ENCODE measurements around the gene TBX4.
"Not testable (repeated sequence)": the region's sequence is repeated elsewhere in the genome, so short reads cannot be mapped to it uniquely, and the experiment has no call there.

Gene TBX4

DNA sequence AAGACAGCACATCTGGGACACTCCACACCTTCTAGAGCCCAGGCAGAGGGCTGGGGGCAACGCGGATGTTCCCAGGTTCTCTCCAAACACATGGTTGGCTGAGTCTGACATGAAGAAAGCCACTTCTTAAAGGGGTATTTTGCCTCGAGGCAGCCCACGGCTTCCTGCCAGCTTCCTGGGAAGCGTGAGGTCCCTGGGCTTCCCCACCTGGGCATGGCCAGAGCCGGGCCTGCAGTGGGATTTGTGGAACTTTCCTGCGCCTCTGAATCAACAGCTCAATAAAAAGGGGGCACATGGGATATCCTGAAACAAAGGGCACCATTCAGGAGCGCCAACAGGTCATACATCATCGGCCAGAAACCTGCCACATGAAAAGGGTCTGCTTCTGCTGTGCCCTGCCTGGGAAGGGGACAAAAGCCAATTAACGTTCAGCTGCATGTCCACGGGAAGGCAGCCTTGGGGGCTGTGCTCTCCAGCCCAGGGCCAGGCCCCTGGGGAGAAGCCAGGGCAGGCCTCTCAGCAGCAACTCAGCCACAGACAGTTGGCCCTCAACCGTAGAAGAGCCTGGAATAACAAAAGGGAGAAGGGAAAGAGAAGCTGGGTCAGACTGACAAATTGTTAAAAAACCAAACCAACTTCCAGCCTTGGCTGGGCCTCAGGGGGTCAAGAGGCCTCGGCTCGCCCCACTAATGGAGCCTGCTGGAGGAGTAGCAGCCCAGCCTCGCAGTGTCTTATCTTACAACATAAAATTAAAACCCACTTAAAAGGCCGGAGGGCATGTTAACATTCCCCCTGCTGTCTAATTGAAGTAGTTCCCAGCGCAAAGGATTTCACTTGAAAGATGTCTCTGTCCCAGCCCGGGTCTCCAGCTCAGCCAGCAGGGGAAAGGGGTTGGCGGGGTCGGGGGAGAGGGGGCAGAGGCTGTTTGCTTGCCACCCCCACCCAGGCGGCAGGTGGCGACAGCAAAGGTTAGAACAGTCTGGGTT is 34.2 kb downstream of the TBX4 start:
- no peak for DNase-seq

DNA sequence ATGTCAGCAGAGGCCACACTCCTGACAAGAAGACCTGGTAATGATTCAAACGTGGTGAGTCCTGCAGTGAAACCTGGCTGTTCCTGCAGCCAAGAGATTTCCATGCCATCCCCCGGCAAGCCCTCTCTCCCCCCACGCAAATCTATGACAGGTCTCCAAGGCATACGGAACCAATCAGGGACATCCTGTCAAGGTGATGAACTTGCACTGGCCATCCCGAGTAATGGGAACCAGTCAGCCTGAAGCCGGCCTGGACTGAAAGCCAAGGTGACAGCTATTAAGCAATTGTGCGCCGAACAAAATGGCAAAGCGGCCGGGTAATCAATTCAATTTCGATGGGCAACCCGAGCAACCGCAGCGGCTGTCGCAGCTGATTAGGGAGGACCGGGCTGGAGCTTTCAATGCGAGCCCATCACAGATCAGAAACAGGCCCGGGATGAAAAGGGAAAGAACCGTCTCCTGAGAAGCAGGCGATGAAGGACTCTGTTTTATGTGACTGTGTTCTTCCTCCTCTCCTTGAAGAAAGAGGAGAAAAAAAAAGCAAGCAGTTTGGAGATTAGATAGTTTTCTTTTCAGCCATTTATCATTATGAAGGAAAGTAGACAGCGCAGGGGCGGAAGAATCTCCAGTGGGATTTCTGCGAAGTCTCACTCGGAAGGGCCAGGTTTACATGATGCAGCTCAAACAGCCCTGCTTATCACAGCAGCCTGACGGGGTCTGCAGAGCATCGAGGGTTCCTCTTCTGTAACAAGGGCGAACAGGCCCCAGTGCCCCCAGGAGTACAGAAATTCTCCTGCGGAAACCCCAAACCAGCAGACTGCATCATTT is 35.2 kb downstream of the TBX4 start:
- DNase-seq: no peak

DNA sequence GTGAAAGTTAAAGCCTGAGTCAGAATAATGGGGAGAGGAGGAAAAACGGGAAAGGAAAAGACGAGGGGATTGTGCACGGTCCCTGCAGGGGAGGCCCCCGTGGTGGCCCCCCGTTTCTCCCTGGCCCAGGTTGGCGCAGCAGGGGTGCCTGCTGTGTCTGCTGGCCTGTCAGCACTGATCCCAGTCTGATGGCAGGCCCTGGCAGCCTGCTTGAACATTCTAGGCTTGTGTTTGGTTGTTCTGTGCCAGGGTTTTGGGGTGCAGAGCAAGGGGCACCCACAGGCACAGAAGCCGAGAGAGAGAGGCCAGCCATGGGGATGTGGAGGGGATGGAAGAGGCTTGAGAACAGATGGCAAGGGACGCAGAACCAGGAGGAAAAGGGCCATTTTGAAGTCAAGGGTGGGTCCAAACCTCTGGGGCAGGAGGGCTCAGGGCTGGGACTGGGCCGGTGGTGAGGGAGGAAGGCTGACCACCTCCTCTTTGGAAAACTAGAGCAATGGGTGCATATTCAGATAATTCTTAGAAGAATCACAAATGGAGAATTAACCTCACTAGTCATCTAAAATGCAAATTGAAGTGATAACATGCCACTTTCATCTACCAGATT is 35.9 kb downstream of the TBX4 start:
- no peak for DNase-seq

DNA sequence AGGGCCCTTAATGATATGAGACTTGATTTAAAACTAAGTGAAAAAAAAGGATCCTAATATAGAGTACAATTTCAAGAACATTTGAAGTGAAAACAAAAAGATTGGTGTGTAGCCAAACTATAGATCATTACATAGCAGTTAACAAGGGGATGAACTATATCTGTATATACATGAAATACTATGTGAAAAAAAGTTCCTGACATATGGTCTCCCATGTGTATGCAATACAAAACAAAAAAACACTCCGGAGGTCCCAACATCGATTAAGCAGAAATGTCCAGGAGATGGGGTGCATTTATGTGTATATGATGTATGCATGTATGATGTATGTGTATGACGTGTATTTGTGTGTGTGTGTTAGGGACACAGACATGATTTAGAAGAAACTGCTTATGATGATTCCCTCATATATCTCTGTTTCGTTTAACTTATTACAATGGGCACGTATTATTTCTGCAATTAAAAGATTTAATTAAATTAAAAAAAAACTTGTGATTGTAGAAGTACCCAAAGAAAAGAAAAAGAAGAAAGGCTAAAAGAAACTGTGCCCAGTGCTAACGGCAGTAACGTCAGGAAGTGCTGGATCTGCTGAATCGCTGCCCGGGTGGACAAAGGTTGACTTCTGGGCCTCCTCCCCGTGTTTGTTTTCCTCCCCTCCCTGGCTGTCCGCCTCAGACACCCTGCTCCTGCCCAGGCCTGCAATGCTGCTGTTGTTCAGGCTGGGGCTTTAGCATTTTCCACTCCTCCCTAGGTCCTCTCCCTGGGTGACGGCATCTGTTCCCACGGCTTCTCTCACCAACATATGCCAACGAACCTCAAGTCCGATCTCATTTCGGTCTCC is 36.9 kb downstream of the TBX4 start:
- DNase-seq: no peak

DNA sequence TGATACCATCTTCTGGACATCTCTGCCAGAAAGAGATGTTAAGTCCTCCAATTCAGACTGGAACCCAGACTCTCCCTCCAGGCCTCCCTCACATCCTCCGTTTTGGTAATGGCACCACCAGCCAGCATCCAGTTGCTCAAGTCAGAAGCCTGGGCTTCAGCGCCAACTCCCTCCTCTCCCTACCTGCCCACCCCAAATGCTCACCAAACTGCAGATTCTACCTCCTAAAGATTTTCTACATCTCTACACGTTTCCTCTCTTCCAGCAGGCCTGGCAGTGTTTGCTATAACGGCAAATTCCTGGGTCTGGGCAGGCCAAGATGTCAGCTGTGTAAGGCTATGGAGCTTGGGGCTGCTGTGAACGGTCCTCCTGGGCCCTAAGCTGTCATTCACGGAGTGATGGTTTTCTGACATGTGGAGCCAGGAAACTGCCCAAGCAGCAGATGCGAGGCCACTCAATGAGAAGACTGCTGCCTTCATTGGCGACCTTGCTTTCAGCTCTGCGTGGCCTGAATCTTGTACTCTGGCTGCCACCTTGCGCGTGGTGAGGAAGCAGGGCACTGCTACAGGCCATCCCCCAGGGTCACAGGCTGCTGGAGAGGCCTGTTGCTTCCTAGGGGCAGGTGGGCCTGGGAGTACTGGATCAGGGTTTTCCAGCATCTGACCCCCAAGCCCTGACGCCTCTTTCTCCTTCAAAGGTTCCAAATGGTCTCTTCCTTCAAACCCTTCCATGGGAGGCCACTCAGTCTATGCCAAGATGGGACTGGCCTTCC is 37.7 kb downstream of the TBX4 start:
- DNase-seq: no peak

DNA sequence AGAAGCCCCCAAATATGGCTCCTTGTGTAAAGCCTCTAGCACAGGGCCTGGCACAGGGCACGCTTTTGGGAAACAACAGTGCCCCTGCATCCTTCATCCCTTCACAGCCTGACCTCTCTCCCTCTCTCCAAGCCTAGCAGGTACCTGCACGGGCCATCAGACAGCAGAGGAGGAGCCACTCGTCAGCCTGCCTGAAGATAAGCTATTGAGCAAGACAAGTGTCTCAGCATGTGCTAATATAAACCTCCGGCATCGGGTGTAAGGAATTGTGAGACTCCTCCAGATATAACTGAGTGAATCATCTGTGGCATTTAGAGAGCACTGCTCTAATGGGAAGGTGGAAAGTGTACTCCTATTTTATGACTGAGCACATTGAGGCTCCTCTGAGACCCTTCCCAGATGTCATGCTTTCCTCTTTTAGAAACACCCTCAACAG is 38.3 kb downstream of the TBX4 start:
- no peak for DNase-seq

DNA sequence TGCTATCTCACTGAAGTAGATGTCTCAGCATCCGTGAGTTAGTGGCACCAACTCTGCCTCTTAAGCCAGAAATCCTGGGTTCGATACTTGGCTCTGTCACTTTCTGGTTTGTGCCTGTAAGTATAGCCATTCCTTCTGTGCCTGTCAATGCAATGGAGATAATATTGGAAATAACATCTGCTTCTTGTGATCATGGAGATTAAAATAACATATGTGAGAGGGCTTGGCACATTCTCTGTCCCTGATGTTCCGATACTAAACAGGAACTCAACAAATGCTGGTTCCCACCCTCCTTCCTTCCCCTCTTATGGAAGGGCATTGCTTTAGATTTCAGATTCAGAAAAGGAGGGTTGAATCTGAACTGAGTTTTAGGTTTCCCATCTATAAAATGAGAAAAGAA is 39.8 kb downstream of the TBX4 start:
- no peak for DNase-seq

DNA sequence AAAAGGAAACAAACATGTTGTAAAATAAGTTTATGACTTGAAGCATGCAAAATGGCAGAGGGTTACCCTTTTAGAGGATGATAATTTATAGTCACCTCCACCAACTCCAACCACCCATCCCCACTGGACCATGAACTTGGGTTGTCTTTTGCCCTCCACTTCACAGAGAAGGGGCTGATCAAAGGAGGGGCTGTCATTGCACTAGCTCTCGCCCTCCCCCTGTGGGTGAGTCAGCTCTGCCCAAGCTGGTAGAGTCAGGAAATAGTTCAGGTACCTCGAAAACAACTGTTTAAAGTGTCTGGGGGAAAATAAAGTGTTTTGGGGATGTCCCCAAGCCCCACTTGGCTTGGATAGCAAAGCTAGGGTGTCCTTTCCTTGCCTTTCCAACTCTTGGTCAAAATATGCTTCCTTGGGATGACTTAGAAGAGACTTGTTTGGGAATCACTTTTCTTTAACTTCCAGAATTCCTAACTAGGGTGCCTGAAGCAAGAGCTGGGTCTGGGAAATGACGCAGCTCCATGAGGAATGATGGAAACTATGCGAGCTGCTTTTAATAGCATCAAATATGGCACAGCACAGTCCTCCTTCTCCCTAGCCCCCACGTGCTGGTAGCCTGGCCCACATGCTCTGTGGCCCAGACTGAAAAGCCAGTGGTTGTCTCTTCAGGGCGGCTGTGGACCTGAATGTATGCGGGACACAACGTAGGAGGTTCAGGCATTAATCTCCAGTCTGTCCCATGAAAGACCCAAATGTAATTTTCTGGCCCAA is 40.7 kb downstream of the TBX4 start:
- DNase-seq: no peak

DNA sequence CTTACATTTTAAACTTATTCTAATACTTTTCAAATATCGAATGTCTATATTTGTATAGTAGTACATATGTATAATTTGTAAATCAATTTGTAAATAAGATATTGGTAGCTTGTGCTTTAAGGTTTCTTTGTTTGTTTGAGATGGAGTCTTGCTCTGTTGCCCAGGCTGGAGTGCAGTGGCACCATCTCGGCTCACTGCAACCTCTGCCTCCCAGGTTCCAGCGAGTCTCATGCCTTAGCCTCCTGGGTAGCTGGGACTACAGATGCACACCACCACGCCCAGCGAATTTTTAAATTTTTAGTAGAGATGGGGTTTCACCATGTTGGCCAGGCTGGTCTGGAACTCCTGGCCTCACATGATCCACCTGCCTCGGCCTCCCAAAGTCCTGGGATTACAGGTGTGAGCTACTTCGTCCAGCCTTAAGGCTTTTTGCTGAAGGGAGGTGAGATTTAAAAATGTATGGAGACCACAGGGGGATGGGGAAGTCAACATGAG is 41.7 kb downstream of the TBX4 start:
- not testable (repeated sequence) for DNase-seq

DNA sequence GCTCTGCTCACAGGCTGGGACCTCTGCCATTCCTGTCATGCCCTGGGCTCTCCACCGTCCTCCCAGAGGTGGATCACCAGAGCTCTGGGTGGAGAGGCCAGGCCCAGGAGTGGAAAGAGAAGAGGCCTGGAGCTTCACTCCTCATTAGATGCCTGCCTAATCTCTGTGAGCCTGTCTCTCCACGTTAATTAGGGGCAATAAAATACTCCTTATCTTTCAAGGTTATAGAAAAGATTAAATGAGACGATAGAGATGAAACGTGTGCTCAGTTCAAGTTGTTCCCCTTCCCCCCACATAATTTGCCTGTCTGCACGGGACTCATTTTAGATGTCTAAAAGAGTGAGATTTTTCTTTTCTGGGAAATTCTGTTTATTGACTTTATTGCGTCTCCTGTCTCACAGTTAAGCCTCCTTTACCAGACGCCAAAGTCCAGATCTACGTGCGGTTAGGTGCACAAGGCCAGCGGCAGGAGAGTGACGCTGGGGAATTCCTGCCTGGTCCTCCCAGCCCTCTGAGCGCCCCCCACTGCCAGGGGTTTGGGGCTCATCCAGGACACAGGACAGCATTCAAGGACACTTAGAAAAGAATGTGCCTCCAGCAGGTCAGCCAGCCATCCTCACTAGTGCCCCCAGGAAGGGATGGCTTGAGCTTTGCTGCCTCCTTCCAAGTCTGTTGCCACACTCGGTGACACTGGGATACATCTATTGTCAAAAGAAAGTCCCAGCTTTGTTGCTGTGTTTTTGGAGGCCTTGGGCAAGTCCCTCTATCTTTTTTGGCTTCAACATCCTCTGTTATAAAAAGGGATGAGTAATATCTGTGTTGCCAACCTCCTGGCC is 42.3 kb downstream of the TBX4 start:
- no peak for DNase-seq

DNA sequence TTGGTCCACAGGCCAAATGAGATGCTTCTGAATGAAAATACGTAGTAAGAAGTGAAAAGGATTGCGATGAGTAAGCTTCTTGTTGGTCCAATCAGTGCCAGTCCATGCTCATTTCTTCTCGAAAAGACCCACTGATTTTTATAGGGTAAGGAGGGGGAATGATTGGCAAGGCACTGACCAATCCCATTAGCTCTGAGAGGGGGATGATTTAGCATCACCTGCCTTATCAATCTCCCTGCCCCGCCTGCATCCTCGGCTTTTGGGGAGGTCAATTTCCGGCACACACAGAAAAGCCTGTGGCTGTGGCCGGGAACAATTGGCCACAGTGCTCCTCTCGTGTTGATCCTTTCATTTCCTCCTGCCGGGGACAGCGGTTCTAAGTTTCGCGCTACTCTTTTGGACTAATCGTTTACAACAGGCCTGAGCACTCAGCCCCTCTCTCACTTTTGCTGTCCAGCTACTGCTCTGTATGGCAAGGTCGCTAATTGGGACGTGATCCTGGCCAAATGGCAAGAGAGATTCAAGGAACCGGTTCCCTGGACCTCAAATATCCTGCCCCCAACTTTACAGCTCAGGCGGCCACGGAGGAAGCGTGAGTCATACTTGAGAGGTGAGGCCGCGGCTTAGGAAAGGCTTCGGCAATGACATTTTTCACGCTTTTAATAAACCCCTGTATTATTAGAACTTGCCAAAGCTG is 43.1 kb downstream of the TBX4 start:
- no peak for DNase-seq

DNA sequence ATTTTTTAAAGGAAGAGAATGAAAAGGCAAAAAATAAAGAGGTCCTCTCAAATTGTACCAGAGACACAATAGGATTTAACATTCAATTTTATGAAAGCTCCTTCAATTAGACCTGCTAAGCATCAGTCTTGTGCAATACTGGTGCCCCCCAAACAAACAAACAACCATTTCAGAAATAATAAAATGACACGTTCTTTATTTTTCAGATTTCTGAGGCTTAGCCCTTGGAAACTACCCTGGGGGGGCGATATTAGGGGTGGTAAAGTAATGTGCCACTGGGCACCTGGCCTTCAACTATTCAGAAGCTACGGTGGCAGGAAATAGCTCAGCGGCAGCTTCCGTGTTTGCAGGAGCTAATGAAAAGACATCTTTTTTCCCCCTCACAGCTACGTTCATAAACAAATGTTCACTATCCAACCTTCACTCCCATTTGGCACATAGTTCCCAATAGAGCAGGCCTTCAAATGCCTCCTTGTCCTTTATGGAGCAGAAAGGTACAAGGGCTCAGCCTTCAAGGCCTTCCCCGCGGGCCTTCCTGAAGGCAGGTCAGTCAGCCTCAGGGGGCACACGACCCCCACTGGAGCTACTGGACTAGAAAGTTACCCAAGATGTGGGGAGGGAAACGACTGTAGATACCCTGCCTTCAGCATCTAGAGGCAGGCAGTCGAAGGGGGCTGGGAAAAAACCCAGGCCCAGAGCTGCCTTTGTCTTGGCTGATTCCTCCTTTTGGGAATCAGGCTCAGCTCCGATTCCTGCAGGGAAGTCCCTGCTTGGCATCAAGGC is 44.1 kb downstream of the TBX4 start:
- no peak for DNase-seq

DNA sequence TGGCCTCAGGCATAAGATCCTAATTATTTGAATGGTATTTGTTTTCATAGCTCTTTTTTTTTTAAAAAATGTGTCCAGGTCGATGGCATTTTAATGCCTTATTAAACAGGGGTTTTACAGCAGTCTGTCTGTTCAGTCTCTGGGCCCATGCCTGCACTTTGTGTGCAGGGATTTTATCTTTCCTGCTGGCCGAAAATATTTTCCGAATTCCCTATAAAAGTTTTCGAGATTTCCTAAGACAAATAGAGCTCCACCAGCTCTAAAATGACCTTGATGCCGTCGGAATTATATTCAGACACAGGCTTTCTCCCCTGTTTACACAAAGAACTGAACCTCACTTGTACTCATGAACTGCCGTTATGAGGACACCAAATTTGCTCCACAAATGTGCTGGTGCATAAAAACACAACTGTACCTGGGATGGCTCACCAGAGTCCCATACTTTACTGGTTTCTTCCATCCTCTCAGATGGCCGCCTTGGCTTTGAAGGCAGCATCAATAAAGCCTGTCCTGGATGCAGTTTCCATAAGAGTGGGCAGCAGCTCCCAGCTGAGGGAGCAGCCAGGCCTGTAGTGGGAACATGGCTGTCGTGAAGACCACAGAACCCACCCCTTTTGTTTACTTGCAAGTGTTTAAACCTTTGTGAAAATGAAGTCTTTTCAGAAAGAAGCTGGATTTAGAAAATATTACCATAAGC is 44.9 kb downstream of the TBX4 start:
- no peak for DNase-seq

DNA sequence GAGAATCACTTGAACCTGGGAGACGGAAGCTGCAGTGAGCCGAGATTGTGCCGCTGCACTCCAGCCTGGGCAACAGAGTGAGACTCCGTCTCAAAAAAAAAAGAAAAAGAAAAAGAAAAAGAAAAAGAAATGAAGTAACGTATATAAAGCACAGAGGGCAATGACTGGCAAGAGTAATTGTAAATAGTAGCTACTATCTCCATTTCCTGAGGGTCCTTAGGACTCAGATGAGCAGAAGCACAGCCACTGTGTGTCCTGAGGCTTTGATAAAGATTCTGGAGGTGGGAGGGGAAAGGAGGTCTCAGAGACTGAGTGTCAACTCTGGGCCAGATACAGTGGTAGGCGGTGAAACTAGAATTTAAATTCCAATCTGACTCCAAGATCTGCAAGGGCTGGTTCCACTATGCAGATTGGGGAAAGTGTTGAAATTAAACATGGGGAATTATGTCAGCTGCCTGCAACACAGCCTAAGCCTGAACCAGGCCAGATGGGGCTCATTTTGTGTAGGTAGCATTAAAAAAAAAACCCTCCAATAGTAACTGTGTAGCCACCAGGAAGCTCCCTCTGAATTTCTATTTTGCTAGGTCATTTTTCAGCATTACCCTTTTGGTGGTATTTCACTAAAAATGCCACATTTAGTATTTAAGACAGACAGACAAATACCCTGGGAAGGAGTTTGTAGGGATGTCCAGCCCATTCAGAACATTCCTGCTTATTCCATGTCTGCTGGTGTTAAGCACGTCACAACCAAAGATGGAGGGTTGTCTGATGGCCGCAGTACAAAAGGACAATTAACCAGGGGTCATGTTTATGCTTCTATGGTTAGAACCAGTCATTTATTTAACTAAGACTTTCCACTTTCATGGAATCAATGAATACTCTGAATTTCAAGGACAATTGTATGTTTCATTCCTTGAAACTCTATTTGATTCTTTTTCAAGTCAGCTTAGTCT is 46.1 kb downstream of the TBX4 start:
- DNase-seq: no peak

DNA sequence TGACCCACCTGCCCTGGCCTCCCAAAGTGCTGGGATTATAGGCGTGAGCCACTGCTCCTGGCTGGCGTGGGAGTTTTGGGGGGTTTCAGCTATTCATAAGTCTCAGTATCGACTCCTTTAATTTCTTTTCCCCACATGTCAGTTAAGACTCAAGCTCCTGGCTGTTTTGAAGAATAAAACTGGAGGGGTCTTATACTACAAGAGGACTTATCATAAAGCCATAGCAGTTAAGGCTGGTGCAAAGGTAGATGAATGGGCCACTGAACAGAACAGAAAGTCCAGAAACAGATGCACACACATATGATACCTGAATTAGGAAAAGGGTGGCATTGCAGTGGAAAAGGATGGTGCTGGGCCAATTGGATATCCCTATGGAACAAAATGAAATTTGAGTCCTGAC is 47.4 kb downstream of the TBX4 start:
- DNase-seq: no peak

DNA sequence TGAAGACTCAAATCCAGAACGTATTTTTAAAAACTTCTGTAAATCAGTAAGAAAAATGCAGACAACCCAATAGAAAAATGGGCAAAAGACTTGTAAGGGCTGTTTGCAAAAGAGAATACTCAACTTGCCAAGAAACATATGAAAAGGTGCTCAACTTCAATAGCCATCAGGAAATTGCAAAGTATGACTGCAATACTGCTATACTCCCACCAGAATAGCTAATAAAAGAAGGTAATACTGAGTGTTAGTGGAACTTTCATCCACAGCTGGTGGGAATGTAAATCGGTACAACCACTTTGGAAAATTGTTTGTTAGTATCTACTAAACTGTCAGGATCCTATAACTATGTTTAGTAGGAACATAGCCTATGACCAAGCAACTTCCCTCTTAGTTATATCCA is 48.1 kb downstream of the TBX4 start:
- DNase-seq: no peak
